Measurements from ENCODE around the gene BCAR3.
"Not testable (repeated sequence)": the region's sequence is repeated elsewhere in the genome, so short reads cannot be mapped to it uniquely, and the experiment has no call there.

The BCAR3 gene

DNA sequence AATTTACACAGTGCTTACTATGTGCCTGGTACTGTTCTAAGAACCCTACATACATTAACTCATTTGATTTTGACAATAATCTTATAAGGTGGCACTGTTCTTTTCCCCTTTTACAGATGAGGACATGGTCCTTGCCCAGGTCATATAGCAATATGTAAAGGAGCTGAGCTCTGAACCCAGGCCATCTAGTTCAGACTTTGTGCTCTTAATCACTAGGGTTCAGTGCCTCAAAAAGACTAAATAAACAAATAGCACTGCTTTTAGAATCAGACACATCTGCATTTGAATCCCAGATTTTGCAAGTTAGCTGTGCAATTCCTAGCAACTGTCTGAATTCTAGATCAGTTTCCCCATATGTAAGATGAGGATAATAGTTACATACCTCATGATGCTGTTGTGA, 8.7 kb upstream of the BCAR3 start:
- no peak for DNase-seq (ENCODE audit: low read depth in 2 of 3, low spot score in 2 of 3)

DNA sequence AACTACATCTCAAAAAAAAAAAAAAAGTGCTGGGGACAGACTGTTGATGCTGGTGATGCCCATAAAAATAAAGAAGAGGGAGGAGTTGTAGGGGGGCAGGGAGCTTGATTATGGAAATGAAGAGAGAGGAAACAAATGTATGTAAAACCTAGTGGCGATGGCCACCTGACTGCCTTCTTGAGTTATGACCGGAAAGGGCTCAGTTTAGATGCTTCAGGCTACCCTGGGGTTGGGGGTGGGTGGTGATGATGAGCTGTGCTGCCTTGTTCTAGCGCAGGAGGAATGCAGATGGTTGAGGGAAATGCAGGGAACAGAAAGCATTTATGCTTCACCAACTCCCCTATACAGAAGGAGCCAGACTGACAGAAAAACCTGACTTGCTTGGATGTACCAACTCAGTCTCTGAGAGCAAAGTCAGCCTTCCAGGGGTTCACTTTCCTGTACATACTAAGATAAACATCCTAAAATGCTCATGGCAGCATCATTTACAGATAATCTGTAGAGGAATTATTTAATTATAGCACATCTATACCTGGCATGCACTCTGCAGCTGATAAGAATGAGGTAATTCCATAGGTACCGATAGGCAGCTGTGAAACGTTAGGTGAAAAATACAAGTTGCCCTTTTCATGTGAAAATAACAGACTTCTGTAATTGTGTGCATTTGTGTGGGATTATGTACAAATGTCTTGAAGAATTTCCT, 8.0 kb upstream of the BCAR3 start:
- DNase-seq (ENCODE audit: low read depth in 2 of 3, low spot score in 2 of 3): no peak

- no peak for DNase-seq (ENCODE audit: low read depth in 2 of 3, low spot score in 2 of 3)
These were observed 5.9 kb upstream of the BCAR3 start for GRCh38 chr1:93687542-93687941.

- no peak for DNase-seq (ENCODE audit: low read depth in 2 of 3, low spot score in 2 of 3)
These were observed 5.0 kb upstream of the BCAR3 start for GRCh38 chr1:93686504-93687250.

- DNase-seq (ENCODE audit: low read depth in 2 of 3, low spot score in 2 of 3): no peak
These were observed 4.3 kb upstream of the BCAR3 start for GRCh38 chr1:93685918-93686317.

- no peak for DNase-seq (ENCODE audit: low read depth in 2 of 3, low spot score in 2 of 3)
These were observed 1.6 kb upstream of the BCAR3 start for GRCh38 chr1:93683234-93683633.

DNA sequence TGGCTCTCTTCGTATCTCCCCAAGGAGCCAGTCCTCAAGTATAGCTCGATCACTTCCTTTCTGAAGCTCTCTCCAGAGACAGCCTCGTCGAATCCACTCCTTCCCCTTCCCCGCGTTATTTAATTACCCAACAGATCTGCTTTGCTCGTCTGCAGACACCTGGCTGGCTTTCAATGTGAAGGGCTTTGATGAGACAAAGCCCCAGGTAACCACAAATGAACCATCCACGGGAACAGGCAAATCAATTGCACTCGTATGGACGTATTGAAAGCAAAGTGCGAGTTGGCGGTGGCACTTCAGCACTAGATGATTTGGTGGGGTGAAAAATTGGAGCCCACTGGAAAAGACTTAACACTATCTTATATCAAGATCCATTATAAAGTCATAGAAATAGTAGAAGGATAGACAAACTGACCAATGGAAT, 364 bp upstream of the BCAR3 start:
- no peak for DNase-seq (ENCODE audit: low read depth in 2 of 3, low spot score in 2 of 3)

- DNase-seq (ENCODE audit: low read depth in 2 of 3, low spot score in 2 of 3): no peak
These were observed 1.1 kb downstream of the BCAR3 start for GRCh38 chr1:93680420-93681100.

DNA sequence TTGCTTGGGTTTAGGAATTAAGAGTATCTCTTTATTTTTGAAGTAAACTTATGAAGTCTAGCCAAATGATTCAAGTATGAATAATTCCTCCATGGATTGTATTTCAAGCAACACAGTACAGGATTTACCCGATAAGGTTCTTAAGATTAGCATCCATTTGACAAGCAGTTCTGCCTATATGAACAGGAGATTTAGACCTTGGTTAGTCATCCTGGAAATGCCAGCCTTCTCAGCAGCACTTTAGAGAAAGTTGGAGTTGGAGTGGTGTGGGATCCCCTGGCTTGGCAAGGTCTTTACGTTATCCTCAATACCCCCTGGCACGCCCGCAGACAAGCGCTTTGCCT, 1.6 kb downstream of the BCAR3 start:
- no peak for DNase-seq (ENCODE audit: low read depth in 2 of 3, low spot score in 2 of 3)

- no peak for DNase-seq (ENCODE audit: low read depth in 2 of 3, low spot score in 2 of 3)
These were observed 2.1 kb downstream of the BCAR3 start for GRCh38 chr1:93679546-93679945.

DNA sequence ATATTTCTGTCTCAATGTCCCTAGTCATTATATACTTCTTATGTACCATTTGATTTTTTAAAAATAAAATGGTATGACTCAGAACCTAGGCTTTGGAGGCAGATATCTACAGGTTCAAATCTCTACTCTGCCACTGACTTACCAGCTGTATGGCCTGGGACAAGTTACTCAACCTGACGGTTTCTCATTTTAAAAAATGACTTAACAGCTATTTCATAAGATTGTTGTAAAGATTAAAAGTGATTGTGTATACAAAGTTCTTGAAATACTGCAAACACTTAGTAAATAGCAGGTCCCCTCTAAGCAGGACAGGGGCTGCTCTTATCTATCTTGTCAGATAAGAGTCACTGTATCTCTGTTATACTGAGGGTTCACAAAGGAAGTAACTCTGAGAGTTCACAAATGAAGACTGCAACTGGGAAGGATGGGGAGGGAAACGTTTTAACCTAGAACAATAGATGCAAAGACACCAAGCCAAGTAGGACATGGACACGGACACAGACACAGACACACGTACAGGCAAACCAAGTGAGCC, 2.6 kb downstream of the BCAR3 start:
- DNase-seq (ENCODE audit: low read depth in 2 of 3, low spot score in 2 of 3): no peak

DNA sequence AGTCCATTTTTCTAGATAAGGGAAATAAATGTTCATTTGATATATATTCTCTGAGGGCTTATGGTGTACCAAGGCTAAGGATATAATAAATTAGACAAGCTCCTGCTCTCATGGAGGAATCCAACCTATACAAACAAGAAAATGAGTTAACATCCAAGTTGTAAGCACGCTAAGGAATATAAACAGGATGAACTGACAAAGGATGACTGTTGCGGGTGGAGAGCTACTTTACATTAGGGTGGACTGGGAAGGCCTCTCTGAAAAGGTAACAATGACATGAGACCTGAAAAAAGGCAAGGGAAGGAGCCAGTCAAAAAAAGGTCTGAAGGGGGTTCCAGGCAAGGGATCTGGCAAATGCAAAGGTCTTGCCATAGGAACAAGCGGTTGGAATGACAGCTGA, 3.1 kb downstream of the BCAR3 start:
- no peak for DNase-seq (ENCODE audit: low read depth in 2 of 3, low spot score in 2 of 3)

DNA sequence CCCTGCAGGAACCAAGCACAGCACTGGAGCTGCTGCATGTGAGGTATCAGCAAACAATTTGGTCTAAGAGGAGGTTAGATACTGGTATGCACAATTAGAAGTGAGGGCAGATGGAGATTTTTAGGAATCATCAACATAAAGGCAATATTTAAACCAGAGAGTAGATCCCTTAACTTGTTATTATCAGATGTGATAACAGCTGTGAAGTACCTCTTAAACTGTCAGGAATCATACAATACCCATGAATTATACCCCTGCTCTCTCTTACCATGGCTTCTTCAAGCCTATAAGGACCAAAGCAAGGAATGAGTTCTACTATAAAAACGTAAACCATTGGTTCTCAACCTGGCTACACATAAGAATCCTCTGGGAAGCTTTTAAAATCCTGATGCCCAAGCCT, 3.9 kb downstream of the BCAR3 start:
- no peak for DNase-seq (ENCODE audit: low read depth in 2 of 3, low spot score in 2 of 3)

GRCh38 chr1:93676427-93676826, 5.2 kb downstream of the BCAR3 start:
- no peak for DNase-seq (ENCODE audit: low read depth in 2 of 3, low spot score in 2 of 3)

DNA sequence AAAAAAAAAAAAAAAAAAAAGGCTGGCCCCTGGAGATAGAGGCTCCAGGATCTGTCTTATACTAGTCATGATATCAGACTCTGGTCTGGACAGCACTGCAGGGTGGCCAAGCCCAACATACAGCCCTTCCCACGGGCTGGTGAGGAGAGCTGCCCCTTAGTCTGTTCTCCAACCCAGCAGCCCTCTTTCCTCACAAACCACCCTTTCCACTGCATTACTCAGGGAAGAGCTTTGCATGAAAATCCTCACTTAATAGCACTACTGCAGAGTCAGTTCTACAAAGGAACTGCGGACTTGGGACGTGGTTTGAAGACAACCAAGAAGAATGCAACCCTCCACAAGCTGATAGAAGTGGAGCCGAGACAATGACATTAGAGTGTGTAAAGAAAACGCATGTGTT, 5.7 kb downstream of the BCAR3 start:
- no peak for DNase-seq (ENCODE audit: low read depth in 2 of 3, low spot score in 2 of 3)

DNA sequence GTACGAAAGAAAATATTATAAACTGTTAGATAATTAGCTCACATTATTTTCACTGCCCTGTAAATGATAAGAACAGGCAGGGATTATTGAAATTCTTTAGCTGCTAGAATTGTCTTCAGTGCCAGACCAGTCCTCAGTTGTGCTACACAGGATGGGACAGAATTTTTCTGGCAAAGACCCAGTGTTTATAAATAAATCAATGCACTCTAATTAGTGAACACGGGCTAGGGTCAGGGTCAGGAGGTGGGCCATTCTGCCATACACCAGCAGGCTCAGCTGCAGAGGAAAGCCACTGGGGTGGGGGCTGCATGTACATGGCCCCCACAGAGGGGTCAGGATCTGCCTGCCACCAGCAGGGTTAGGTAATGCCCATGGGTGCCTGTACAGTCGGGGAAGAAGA, 6.4 kb downstream of the BCAR3 start:
- DNase-seq (ENCODE audit: low read depth in 2 of 3, low spot score in 2 of 3): no peak

DNA sequence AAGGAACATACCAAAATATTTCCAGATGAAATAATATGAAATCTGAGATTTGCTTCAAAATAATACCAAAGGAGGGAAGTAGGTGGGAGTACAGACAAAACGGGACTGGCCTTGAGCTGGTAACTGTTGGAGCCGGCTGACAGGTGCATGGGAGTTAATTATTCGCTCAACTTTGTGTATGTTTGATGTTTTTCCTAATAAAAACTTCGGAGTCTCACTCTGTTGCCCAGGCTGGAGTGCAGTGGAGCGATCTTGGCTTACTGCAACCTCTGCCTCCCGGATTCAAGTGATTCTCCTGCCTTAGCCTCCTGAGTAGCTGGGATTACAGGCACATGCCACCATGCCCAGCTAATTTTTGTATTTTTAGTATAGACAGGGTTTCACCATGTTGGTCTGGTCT, 7.6 kb downstream of the BCAR3 start:
- DNase-seq (ENCODE audit: low read depth in 2 of 3, low spot score in 2 of 3): not testable (repeated sequence)

DNA sequence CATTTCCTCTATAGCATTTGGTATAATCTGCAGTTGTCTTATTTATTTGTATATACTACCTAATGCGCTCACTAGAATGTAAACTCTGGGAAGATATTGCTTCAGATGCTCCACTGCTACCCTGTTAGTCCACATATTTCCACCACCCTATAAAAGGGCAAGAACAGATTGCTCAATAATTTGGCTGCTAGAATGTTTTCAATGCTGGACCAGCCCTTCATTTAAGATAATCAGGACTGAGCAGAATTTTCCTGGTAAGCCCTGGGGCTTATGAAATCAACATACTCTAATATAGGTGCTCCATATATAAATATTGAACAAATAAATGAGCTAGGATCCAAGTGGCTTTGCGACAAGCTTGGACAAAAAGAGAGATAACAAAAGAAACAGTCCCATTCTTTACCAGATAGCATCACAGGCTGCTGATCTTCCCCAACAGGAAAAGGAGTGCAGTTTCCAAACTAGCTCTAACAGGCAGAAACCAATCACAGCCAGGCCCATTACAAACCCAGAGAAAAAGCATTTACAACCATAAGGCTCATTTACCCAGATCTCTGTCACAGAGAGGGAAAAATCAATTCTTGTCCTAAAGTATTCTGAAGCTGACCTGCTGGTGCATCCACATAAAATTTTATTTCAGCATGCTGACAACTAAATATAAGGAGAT, 8.3 kb downstream of the BCAR3 start:
- no peak for DNase-seq (ENCODE audit: low read depth in 2 of 3, low spot score in 2 of 3)

GRCh38 chr1:93672477-93673162, 9.0 kb downstream of the BCAR3 start:
- DNase-seq (ENCODE audit: low read depth in 2 of 3, low spot score in 2 of 3): no peak

- no peak for DNase-seq (ENCODE audit: low read depth in 2 of 3, low spot score in 2 of 3)
These were observed 9.6 kb downstream of the BCAR3 start for GRCh38 chr1:93672069-93672468.

- DNase-seq (ENCODE audit: low read depth in 2 of 3, low spot score in 2 of 3): no peak
These were observed 10.5 kb downstream of the BCAR3 start for GRCh38 chr1:93671099-93671621.

All from activated CD8-positive, alpha-beta memory T cell treated with anti-CD3 and anti-CD28 coated beads for 48 hours (primary cell).